HepG2 (cell line): ENCODE results near the gene RNF125. TPM values are rescaled to one million over a fixed set of nuclear protein-coding genes. Genes with fewer than 3 reads are reported as not detected.

Experiments used
- CEBPG ChIP-seq: IDR thresholded peaks from 2 replicates; pipeline ENCODE4 v1.6.1; 2016
- CENPX ChIP-seq: sonication (generic); formaldehyde crosslinking; IDR thresholded peaks from 2 replicates; pipeline ENCODE4 v1.9.0; 2021; ENCODE audit warnings: mild to moderate bottlenecking, missing genetic modification reagents, moderate library complexity
- GTF3A ChIP-seq: sonication (generic); formaldehyde crosslinking; conservative IDR thresholded peaks from 2 replicates; pipeline ENCODE4 v1.4.0; 2020; ENCODE audit warnings: mild to moderate bottlenecking, missing genetic modification reagents
- HOXA7 ChIP-seq: sonication (generic); formaldehyde crosslinking; IDR thresholded peaks from 2 replicates; pipeline ENCODE4 v1.8.1; 2022; ENCODE audit warnings: mild to moderate bottlenecking, missing genetic modification reagents, moderate library complexity
- MYPOP ChIP-seq: sonication (generic); formaldehyde crosslinking; IDR thresholded peaks from 2 replicates; pipeline ENCODE4 v1.8.1; 2023; ENCODE audit warnings: mild to moderate bottlenecking, moderate library complexity, missing genetic modification reagents
- PATZ1 ChIP-seq: sonication (generic); formaldehyde crosslinking; IDR thresholded peaks from 2 replicates; pipeline ENCODE4 v1.4.0; 2020; ENCODE audit warnings: missing genetic modification reagents
- PHF5A ChIP-seq: IDR thresholded peaks from one replicate; pipeline ENCODE4 v1.6.1; 2018; ENCODE audit warnings: low read depth, missing genetic modification reagents; ENCODE audit not compliant: unreplicated experiment
- SP4 ChIP-seq: sonication (generic); formaldehyde crosslinking; IDR thresholded peaks from 2 replicates; pipeline ENCODE4 v1.8.1; 2023; ENCODE audit warnings: mild to moderate bottlenecking, missing genetic modification reagents
- TGIF2 ChIP-seq: IDR thresholded peaks from 2 replicates; pipeline ENCODE4 v1.6.1; 2016; ENCODE audit warnings: control low read depth, missing compliant biosample characterization
- USF2 ChIP-seq, 2 experiments: sonication (generic) in 1 of 2; formaldehyde crosslinking in 1 of 2; IDR thresholded peaks; 2 replicates each; pipeline versions ENCODE4 v1.5.1 to v1.6.1; 2011 to 2020; ENCODE audit warnings: borderline replicate concordance in 1 of 2, low read depth in 1 of 2, low read length in 1 of 2, mild to moderate bottlenecking in 1 of 2, missing genetic modification reagents in 1 of 2, moderate library complexity in 1 of 2
- ZBTB8A ChIP-seq: sonication (generic); formaldehyde crosslinking; IDR thresholded peaks from 2 replicates; pipeline ENCODE4 v1.4.0; 2020; ENCODE audit warnings: mild to moderate bottlenecking, low read depth, missing genetic modification reagents, borderline replicate concordance
- ZNF205 ChIP-seq: IDR thresholded peaks from 2 replicates; pipeline ENCODE4 v1.6.1; 2018; ENCODE audit warnings: missing biosample characterization, missing genetic modification reagents
- ZNF264 ChIP-seq: sonication (generic); formaldehyde crosslinking; IDR thresholded peaks from 2 replicates; pipeline ENCODE4 v1.4.0; 2020; ENCODE audit warnings: missing genetic modification reagents
- ZNF503 ChIP-seq: sonication (generic); formaldehyde crosslinking; IDR thresholded peaks from 2 replicates; pipeline ENCODE4 v1.4.0; 2020; ENCODE audit warnings: missing genetic modification reagents
- ZNF513 ChIP-seq: sonication (generic); formaldehyde crosslinking; conservative IDR thresholded peaks from 2 replicates; pipeline ENCODE4 v1.5.0; 2020; ENCODE audit warnings: missing genetic modification reagents
- ZNF83 ChIP-seq: sonication (generic); formaldehyde crosslinking; IDR thresholded peaks from 2 replicates; pipeline ENCODE4 v1.4.0; 2020; ENCODE audit warnings: missing genetic modification reagents, mild to moderate bottlenecking, borderline replicate concordance
- polyA plus RNA-seq, 8 experiments: library from polyadenylated mRNA; depleted of rRNA in 3 of 8; stranded (reverse) in 7 of 8; unstranded in 1 of 8; fragments of >200 nt; fragmentation: Illumina TruSeq in 4 of 8; extraction: Trizol in 4 of 8; gene quantifications; 2 replicates each; pipeline versions ENCODE4 v1.2.1 to v1.2.3, GENCODE V29; 2011 to 2016; ENCODE audit warnings: low read depth in 4 of 8, missing spikeins in 1 of 8, mixed read lengths in 1 of 8; ENCODE audit not compliant: insufficient read depth in 1 of 8
- total RNA-seq, 5 experiments: library from RNA; depleted of rRNA; stranded (reverse); fragments of >200 nt; fragmentation: Illumina TruSeq; extraction: Trizol; gene quantifications; 2 replicates each; pipeline ENCODE4 v1.2.3, GENCODE V29; 2016; ENCODE audit warnings: low read depth in 1 of 5
- TF ChIP-seq, protein P1 (sequence below): sonication (generic); formaldehyde crosslinking; IDR thresholded peaks from 2 replicates; pipeline ENCODE4 v1.4.0; 2020; ENCODE audit warnings: low read depth, mild to moderate bottlenecking, missing genetic modification reagents

Gene RNF125
- total and polyA plus RNA-seq, 2 of the 13 experiments (the other 11 are each of a cell fraction or from before 2014, with no cell fraction given): 0.58 to 1.8 TPM

GRCh38 chr18:32018331-32019250, at the start of gene RNF125 (continued):
- TF ChIP-seq MYPOP (CRISPR knock-in tag): peak; percentile 75
- TF ChIP-seq ZBTB8A: 0 out of 2 replicates have a peak, but pooled peaks have one; percentile 72
- TF ChIP-seq ZNF513 (CRISPR knock-in tag): no peak
- TF ChIP-seq USF2 (IDR thresholded peaks at IDR 0.05; ENCODE audit: low read depth, low read length): no peak
- 0 out of 2 replicates have a peak, but pooled peaks have one; percentile 49 for TF ChIP-seq USF2 (CRISPR knock-in tag; IDR thresholded peaks at IDR 0.05; ENCODE audit: borderline replicate concordance)
- TF ChIP-seq, protein P1, sequence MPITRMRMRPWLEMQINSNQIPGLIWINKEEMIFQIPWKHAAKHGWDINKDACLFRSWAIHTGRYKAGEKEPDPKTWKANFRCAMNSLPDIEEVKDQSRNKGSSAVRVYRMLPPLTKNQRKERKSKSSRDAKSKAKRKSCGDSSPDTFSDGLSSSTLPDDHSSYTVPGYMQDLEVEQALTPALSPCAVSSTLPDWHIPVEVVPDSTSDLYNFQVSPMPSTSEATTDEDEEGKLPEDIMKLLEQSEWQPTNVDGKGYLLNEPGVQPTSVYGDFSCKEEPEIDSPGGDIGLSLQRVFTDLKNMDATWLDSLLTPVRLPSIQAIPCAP (CRISPR knock-in tag): 0 out of 2 replicates have a peak, but pooled peaks have one; percentile 77
- peak; percentile 45; the same call in 1 of the 2 replicates for TF ChIP-seq ZNF205 (CRISPR knock-in tag)
- TF ChIP-seq HOXA7 (CRISPR knock-in tag): 0 out of 2 replicates have a peak, but pooled peaks have one; percentile 50
- no peak for TF ChIP-seq ZNF83 (CRISPR knock-in tag)
- no peak for TF ChIP-seq TGIF2
- no peak for TF ChIP-seq CENPX
- TF ChIP-seq PATZ1 (CRISPR knock-in tag): no peak; the same call in 1 of the 2 replicates
- no peak for TF ChIP-seq CEBPG (CRISPR knock-in tag)
- TF ChIP-seq ZNF503 (CRISPR knock-in tag): 0 out of 2 replicates have a peak, but pooled peaks have one; percentile 17
- peak; percentile 43; the same call in 1 of the 2 replicates for TF ChIP-seq GTF3A (CRISPR knock-in tag)
- TF ChIP-seq PHF5A (CRISPR knock-in tag): peak; percentile 61
- no peak for TF ChIP-seq ZNF264 (CRISPR knock-in tag)
- TF ChIP-seq SP4 (CRISPR knock-in tag): no peak
